HS-5 (cell line): ENCODE measurements around the gene EPRS1.
"Not testable (repeated sequence)": the region's sequence is repeated elsewhere in the genome, so short reads cannot be mapped to it uniquely, and the experiment has no call there.

Experiments
- DNase-seq: peaks from one replicate; pipeline ENCODE4 v3.0.0-alpha.2; 2012; ENCODE audit warnings: low read depth

The EPRS1 gene

GRCh38 chr1:220038640-220039039 lies 7.7 kb downstream of the EPRS1 start:
- DNase-seq = no peak

GRCh38 chr1:220037810-220038209 lies 8.5 kb downstream of the EPRS1 start:
- not testable (repeated sequence) for DNase-seq

- DNase-seq = no peak
Measured at GRCh38 chr1:220032911-220033310, 13.4 kb downstream of the EPRS1 start.

GRCh38 chr1:220031287-220031686 lies 15.0 kb downstream of the EPRS1 start:
- no peak for DNase-seq

- no peak for DNase-seq
Measured at GRCh38 chr1:220028346-220028895, 17.9 kb downstream of the EPRS1 start.

- DNase-seq = no peak
Measured at GRCh38 chr1:220019071-220019470, 27.2 kb downstream of the EPRS1 start.

DNA sequence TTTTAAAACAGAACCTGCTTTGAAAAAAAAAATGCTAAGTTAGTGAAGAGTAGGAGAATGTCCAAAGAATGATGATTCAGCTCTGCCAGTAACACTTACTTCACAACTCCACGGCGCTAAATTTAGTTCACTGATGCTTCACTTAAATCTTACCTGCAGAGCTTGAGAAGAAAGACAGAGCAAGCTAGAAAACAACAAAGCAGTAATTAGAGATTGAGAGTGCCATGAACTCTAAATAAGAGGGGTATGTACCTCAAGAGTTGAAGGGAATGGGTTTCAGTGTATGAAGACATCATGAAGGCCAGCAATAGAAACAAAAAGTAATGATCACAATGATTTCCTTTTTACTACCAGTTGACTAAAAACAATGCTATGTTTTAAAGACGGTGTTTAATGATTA lies 32.8 kb downstream of the EPRS1 start:
- DNase-seq = no peak

DNA sequence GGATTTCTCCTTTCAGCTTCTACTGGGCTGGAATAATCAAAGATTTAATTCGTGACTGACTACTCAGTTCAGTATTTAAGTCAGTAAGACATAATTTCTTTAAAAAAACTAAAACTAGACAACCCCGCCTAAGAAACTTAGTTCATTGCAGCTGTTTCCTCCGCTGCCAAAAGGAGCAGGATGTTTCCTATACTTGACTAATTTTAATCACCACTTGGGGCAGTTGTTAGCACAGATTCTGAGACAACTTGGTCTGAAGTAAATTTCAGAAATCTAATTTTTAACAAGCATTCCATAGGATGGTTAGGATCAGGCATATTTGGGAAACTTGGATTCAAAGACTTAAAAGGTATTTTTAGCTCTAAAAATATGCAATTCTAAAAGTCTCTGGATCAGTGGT lies 34.0 kb downstream of the EPRS1 start:
- no peak for DNase-seq

DNA sequence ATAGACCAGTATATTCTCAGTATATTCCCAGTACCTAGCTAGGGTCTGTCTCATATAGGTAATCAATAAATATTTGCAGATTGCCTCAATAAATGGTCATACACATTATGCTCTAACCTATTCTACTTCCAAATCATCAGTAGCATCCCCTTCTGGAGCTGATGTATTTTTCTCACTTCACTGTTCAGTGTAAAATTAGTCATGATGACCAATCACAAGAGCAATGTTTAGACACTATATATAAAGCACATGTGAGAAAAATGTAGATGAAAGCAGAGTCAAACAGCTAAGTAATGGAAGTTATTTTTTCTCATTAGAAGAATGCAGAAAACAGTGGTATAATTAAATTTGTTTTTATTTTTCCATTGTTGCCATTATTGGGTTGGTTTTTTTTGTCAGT lies 34.7 kb downstream of the EPRS1 start:
- DNase-seq = no peak

GRCh38 chr1:220007438-220007837 lies 38.9 kb downstream of the EPRS1 start:
- DNase-seq = peak; percentile 41

DNA sequence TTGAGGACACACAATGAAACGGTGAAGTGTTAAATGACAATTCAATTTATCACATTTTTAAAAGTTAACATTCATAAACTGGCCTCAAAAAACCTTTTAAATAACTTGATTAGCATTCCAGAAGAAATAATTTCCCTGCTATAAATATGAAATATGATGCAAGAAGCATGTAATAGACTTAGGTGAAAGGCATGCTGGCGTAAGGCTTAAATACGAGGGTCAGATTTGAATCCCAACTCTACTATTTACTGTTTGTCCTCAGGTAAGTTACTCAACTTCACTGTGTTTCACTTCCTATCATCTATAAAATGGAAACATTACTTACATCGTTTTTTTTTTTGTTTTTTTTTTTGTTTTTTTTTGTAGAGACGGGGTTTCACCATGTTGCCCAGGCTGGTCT lies 40.8 kb downstream of the EPRS1 start:
- DNase-seq = no peak

GRCh38 chr1:220003610-220004299 lies 42.5 kb downstream of the EPRS1 start:
- no peak for DNase-seq

GRCh38 chr1:220003015-220003414 lies 43.3 kb downstream of the EPRS1 start:
- DNase-seq = no peak

- no peak for DNase-seq
Measured at GRCh38 chr1:220001095-220001501, 45.2 kb downstream of the EPRS1 start.

DNA sequence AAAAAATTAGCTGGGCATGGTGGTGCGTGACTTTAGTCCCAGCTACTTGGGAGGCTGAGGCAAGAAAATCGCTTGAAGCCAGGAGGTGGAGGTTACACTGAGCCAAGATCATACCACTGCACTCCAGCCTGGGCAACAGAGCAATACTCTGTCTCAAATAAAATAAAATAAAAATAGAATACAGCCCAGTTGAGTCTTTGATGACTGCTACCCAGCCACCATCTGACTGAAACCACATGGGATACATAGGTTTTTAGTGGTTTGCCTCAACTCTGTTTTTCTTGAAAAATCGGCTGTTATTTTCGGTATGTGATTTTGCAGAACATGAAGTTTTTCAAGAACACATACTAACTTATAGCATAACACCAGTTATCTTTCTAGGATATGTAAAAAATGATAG lies 46.5 kb downstream of the EPRS1 start:
- no peak for DNase-seq
